Vagina (tissue), 2 donors: ENCODE results near the gene RPS6KA2.

Experiments
- CTCF ChIP-seq, 3 experiments: fragments of 450-650 bp in 2 of 3; fragments of 200-600 bp in 1 of 3; sonication (generic) in 1 of 3; IDR thresholded peaks; one replicate each; pipeline ENCODE4 v1.5.1; 2017 to 2019; ENCODE audit warnings: antibody characterized with exemption in 3 of 3, mild to moderate bottlenecking in 2 of 3, moderate library complexity in 2 of 3
- POLR2A ChIP-seq, 2 donors: fragments of 450-650 bp; IDR thresholded peaks; one replicate each; pipeline ENCODE4 v1.6.1; 2017; ENCODE audit warnings: antibody characterized with exemption in 2 of 2, mild to moderate bottlenecking in 2 of 2, moderate library complexity in 2 of 2

DNA sequence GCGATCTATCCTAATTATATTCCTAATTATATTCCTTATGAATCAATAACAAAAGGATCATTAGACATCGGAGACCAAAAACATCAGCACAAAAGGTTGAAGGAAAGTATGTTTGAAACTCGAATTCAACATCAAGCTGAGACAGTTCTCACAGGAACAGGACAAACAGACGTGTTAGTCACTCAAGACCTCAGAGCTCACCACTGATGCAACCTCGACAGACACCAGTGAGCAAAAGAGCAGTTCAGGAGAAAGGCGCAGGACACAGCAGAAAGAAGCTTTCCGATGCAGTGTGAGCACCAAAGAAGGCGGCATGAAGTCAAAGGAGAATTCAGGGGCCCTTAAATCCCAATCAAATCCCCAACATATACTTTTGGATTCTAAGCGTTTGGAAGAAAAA is 34.2 kb downstream of the RPS6KA2 start:
- TF ChIP-seq POLR2A (IDR thresholded peaks at IDR 0.05), result no peak
- no peak for TF ChIP-seq CTCF (IDR thresholded peaks at IDR 0.05)
